GM18870 (cell line): ENCODE data around the gene SGO2.
"Not testable (repeated sequence)": the region's sequence is repeated elsewhere in the genome, so short reads cannot be mapped to it uniquely, and the experiment has no call there.

Source experiments
- ATAC-seq: cut with Tn5 transposase; IDR thresholded peaks from one replicate; pipeline ENCODE4 v1.9.1; 2021; ENCODE audit warnings: moderate library complexity; ENCODE audit not compliant: unreplicated experiment

The SGO2 gene

DNA sequence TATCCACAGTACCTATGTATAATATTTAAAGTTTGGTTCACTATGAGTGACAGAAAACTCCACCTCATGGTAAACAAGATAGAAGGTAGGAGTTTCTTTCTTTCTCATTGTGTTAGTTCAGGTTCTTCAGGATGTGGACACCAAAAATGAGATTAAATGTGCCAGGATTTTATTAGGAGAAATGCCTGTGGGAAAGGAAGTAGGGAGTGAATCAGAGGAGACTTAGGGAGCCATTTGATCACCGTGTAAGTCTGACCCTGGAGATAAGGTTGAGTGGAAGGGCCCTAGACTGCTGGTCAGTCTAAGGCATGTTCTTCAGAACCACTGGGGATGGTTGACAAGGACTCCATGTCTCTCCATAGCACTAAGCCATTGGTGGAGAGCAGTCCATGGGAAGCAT is 67.9 kb downstream of the SGO2 start:
- no peak for ATAC-seq

GRCh38 chr2:200595913-200596312 is 69.9 kb downstream of the SGO2 start:
- ATAC-seq, result no peak

GRCh38 chr2:200596774-200597570 is 71.0 kb downstream of the SGO2 start:
- no peak for ATAC-seq

GRCh38 chr2:200599206-200599605 is 73.2 kb downstream of the SGO2 start:
- ATAC-seq, result no peak

DNA sequence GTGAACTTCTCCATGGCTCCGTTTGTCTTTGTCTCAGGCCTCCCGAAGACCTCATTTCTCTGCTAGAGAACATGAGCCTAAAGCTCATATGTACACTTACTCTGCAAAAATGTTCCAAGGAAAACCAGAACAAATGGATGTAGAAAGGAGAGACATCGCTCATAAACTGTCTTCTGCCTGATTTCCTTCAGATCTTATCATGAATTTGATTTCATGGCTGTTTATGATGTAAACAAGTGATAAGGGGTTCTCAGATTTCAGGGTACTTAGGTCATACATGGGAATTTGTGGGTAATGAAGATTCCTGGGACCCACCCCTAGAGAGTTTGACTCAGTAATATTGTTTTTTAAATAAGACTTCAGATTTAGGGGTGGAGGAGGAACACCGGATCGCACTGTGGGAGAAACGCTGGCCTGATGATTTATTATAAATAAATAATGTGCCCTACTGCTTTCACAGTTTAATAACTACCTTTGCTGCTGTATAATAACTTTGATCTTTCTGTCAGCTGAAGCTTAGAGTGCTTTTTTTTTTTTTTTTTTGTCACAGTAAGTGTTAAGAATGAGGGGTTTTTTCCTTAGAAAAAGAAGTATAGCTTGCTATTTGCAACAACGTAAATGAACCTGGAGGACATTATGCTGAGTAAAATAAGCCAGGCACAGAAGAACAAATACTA is 74.7 kb downstream of the SGO2 start:
- ATAC-seq, result no peak

DNA sequence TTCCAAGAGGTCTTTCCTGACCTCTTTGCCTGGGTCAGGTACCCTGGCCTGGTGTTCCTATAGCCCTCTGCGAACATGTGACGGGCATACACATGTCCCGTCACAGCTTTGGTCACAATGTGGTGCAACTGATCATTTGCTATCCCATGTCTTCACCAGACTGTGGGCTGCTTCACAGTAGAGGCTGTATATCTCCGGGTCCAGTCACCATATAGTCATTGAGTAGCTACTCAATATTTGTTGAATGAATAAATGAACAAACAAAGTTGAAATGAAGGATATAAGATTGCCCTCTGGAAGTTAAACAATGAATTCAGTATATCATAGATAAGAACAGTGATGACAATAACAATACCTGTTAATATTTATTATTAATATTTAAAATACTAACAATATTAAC is 76.6 kb downstream of the SGO2 start:
- ATAC-seq, result no peak

GRCh38 chr2:200603972-200604371 is 78.0 kb downstream of the SGO2 start:
- no peak for ATAC-seq

DNA sequence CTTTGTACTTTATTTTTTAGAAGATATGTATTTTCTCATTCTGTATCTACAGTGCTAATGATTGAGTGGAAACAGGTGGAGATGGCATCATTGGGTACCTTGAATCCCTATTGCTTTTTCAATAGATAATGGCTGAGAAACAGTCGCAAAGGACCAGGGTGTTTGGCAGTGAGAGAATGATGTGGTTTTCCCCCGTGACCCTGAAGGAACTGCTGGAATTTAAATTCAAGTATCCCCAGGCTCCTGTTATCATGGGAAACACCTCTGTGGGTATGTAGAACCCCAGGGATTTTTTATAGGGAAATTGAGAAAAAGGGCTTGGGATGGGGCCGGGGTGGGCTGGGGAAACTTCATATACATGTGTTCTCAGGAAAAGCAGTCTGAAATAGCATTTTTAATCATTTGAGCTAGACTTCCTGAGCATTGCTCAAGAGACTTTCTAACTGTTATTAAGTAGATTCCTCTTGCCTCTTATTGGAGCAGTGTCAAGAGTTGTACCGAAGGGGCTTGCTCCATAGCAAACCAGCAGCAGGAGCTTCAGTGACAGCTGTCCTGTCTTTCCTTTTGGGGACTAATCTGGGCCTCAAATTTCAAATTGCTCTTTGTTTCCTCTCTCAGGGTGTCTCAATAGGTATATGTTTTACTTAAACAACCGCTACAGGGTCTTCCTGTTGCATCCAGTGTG is 78.7 kb downstream of the SGO2 start:
- no peak for ATAC-seq

DNA sequence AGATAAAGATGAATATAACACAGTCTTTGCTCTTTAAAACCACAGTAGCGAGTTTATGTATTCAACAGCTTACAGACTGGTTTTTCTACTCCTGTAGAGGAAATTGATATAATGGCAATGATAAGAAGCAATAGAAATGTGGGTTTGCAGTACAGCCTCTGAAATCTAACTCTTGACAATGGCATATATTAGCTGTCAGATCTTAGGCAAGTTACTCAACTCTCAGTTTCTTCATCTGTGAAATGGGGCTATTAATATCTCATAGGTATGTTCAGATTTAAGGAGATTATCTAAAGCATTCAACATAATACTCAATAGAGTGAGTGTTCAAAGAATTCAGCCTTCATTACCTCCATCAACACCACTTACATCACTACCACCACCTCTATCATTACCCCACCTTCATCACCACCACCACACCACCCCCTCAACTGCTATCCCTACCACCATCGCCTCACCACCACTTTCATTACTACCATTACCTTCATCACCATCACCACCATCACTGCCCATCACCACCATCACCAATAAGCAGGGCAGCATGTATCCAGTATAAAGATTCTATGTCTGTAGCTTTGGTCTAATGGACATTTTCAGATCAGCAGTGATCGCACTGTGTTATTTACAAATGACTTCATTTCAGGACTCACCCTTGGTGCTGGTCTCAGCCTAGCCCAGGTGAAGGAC is 82.5 kb downstream of the SGO2 start:
- no peak for ATAC-seq

DNA sequence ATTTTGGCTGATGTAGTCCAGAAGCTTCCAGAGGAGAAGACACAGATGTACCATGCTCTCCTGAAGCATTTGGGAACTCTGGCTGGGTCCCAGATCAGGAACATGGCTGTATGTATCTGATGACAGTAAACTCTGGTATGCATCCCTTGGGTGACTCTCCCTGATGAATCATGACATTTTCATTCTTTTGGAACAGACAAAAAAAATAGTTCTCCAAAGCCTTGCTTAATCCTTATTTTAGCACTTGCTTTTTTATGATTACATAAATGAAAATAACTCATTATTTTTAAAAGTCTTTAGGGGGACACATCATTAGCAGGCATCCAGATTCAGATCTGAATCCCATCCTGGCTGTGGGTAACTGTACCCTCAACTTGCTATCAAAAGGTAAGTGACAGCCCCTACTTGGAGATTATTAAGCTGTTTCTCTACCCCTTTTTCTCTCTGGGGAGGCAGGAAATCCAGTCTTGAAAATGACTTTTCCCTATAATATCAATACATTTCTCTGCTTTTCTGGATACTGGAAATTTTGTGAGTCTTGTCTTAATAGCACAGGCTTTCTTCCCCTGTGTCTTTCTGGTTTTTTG is 83.1 kb downstream of the SGO2 start:
- ATAC-seq, result no peak

- not testable (repeated sequence) for ATAC-seq
These were observed 84.2 kb downstream of the SGO2 start for GRCh38 chr2:200610217-200610616.

DNA sequence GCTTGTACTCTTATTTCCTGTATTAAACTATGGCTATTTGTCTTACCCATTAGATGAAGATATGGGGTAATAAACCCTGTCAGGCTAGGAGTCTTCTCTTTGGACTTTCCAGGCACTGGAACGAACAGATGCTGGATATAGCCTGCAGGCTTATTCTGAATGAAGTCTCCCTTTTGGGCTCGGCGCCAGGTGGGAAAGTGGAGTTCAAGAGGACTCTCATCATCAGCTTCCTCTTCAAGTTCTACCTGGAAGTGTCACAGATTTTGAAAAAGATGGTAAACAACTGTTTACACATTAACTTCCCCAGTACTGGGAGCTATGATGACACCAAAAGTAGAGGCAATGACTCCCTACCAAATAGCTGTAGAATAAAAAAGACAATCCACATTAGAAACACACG is 87.7 kb downstream of the SGO2 start:
- ATAC-seq, result no peak

DNA sequence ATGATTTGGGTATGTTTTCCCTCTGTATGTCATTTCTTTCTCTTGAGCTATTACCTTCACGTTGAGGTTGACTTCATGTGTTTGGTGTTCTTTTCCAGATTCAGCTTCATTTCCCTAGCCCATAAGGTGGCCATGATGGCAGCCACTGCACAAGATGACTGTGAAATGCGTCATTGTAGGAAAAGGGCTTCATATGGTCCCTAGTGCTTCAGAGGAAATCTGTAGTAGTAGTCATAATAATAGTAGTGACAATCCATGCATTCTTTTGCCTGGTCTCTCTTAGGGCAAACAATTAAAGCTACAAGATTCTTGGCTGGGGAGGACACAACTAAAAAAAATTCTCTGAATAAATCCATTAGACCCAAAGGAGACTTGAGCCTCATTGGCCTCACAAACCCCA is 88.2 kb downstream of the SGO2 start:
- no peak for ATAC-seq

GRCh38 chr2:200615247-200615646 is 89.2 kb downstream of the SGO2 start:
- ATAC-seq, result no peak

DNA sequence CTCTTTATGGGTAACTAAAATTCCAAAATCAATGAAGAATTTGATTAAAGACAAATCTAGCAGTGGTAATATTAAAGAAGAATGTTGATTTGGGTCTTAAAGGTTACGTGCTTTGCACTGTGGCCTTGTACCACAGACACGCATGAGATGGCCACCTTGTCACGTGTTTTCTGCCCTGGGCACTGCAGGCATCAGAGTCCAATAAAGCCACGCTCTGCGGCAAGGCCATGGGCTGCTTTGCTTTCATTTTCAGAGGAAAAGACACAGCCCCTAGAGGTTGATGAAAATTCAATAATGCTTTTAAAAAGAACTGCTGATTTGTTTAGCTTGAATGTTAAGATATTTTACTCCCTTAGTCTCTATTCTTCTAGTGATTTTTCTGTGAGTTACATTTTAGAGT is 90.2 kb downstream of the SGO2 start:
- ATAC-seq, result no peak

GRCh38 chr2:200616656-200617055 is 90.6 kb downstream of the SGO2 start:
- no peak for ATAC-seq

DNA sequence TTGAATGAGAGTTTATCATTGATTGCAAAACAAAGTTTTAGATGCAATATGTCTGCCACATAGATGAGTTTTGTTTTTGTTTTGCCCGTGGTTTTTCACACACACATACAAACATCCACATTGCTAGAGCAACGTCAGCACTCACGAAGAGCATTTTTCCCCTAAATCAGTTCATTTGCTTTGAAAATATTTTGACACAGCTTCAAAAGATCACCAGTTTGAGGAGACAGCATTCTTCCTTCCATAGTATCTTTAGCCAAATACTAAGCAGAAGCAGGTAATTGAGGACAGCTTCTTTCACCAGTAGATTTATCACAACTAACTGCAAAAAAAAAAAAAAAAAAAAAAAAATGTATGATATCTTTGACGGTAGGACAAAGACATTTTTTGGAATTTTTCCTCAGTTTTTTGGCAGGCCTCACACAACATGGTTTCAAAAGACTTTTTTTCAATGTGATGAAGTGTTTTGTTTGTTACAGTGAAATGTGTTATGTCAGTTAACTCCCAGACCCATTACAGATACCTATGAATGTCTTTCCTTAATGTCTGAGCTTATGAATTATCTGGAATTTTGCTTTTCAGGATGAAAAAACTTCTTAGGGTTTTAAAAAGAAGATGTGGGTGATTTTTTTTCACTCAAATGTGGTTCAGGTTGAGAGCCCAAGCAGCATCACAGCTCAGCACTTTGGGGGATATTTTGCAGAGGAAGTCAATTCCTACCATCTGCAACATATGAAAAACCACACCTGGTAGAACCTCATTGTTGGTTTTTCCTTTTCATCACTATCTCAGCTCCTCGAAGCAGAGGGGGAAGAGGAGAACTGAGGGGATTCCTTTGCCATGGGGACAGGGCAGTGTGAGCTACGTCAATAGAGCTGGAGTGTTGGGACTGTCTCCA is 91.4 kb downstream of the SGO2 start:
- no peak for ATAC-seq

- ATAC-seq, result no peak
These were observed 92.0 kb downstream of the SGO2 start for GRCh38 chr2:200618054-200618419.

DNA sequence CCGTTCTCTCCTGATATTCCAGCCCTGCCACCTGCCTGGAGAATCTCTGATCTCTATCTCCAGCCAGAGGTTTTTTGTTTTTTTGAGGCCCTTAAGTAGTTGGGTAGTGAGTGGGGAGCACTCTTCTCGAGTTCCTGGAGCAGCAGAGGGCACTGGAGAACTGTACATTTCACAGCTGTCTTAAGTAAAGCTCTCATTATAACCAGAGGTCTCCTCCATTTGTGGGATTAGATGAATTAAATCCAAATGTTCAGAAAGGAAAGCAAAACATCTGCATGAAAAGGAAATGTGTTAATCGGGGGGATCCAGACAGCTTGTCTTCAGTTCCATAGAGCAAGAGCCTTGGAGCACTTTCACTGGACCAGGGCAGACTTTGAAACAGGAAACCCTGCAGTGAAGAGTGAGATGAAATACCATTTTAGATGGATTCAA is 92.6 kb downstream of the SGO2 start:
- ATAC-seq, result no peak

DNA sequence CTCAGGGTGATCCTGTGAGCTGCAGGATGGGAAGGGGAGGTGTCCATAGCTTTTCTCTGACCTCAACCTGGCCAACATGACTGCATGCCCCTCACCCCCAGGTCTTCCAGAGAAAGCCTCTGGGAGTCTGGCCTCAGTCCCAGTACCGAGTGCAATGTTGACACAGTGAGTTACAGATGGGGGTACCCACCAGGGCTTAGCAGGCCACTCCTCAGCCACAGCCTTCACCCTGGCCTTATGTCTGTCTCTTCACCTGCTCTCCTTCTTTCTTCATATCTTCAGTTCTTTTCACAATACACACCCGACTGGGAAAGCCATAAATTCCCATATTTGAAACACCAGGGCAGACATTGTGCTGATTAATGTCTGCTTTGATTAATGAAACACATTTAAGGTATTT is 93.3 kb downstream of the SGO2 start:
- no peak for ATAC-seq
